Esophagus muscularis mucosa (tissue), 4 donors: ENCODE measurements around the gene OR51A2. TPM values are rescaled to one million over a fixed set of nuclear protein-coding genes. Genes with fewer than 3 reads are reported as not detected.

Source experiments
- DNase-seq: peaks from one replicate; pipeline ENCODE4 v3.0.0-alpha.2; 2017; ENCODE audit errors: extremely low spot score
- H3K27ac ChIP-seq, 4 donors: fragments of 200-600 bp; sonication (generic); replicated peaks in 1 of 4; 1 replicate in 3 of 4; 2 replicates in 1 of 4; pipeline ENCODE4 v1.5.1; 2016 to 2019; ENCODE audit warnings: mild to moderate bottlenecking in 1 of 4
- H3K27me3 ChIP-seq, 4 donors: fragments of 200-600 bp; sonication (generic); one replicate each; pipeline versions ENCODE4 v1.5.1 to v1.6.0; 2016 to 2019
- H3K36me3 ChIP-seq, 4 donors: fragments of 200-600 bp; sonication (generic); one replicate each; pipeline ENCODE4 v1.5.1; 2016 to 2019
- H3K4me1 ChIP-seq, 4 donors: fragments of 200-600 bp; sonication (generic); one replicate each; pipeline ENCODE4 v1.5.1; 2016 to 2019
- H3K4me3 ChIP-seq, 4 donors: fragments of 200-600 bp; sonication (generic); 1 replicate in 2 of 4; 2 replicates in 2 of 4; pipeline ENCODE4 v1.5.1; 2016 to 2019; ENCODE audit warnings: mild to moderate bottlenecking in 4 of 4, moderate library complexity in 1 of 4
- H3K9me3 ChIP-seq, 4 donors: fragments of 200-600 bp; sonication (generic); 1 replicate in 3 of 4; 2 replicates in 1 of 4; pipeline ENCODE4 v1.5.1; 2016 to 2019
- CTCF ChIP-seq, 3 experiments: fragments of 200-600 bp in 2 of 3; fragments of 450-650 bp in 1 of 3; sonication (generic) in 2 of 3; IDR thresholded peaks; one replicate each; pipeline ENCODE4 v1.5.1; 2017 to 2019; ENCODE audit warnings: antibody characterized with exemption in 3 of 3, mild to moderate bottlenecking in 2 of 3, moderate library complexity in 1 of 3
- EP300 ChIP-seq: sonication (generic); formaldehyde crosslinking; IDR thresholded peaks from one replicate; pipeline ENCODE4 v1.6.1; 2017; ENCODE audit warnings: antibody characterized with exemption
- POLR2A ChIP-seq: fragments of 450-650 bp; IDR thresholded peaks from one replicate; pipeline ENCODE4 v1.6.1; 2017; ENCODE audit warnings: antibody characterized with exemption, moderate library complexity, mild to moderate bottlenecking, low read depth
- POLR2AphosphoS5 ChIP-seq, 2 donors: sonication (generic); formaldehyde crosslinking; IDR thresholded peaks; one replicate each; pipeline ENCODE4 v1.6.1; 2017; ENCODE audit warnings: antibody characterized with exemption in 2 of 2
- WGBS: methylation state at CpG from one replicate; pipeline ENCODE4 v1.1.5; 2018; 5-methylcytosine and 5-hydroxymethylcytosine counted together
- intact Hi-C: fragments of 100-400 bp; cut with DNase I; formaldehyde crosslinking; loops from one replicate; pipeline ENCODE4 v1.15.1; 2023
- total RNA-seq, 4 donors: library from RNA; depleted of rRNA; stranded (reverse); fragments of >200 nt; gene quantifications; one replicate each; pipeline versions ENCODE4 v1.1.0 to v1.2.1, GENCODE V29; 2016

The OR51A2 gene
- total RNA-seq, 4 donors from 2014 or later = not detected

DNA sequence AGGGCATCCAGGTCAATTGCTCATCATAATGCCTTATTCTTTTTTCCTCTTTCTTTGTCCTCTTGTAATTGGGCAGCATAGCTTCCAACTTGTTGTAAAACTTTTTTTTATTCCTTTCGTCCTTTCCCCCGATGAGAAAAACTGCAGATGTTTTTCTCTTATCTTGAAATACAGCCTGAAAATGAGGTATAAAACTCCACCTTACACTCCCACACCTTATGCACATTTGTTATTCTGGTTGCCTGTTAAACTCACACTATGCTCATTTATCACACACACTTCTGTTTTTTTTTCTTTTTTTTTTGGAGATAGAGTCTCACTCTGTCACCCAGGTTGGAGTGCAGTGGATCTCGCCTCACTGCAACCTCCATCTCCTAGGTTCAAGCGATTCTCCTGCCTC, 1.9 kb upstream of the OR51A2 start:
- TF ChIP-seq EP300 = no peak
- no peak for TF ChIP-seq POLR2A
- TF ChIP-seq POLR2AphosphoS5 (IDR thresholded peaks at IDR 0.05) = no peak
- no peak for TF ChIP-seq CTCF (IDR thresholded peaks at IDR 0.05)
- Histone ChIP-seq H3K4me3 (no peak overlapping the region), H3K27me3 (no peaks in the 10 kb centered on the region), H3K27ac (no peak overlapping the region), H3K9me3 (no peaks in the 10 kb centered on the region), H3K36me3 (no peaks in the 10 kb centered on the region), H3K4me1 (no peaks in the 10 kb centered on the region)
- intact Hi-C loops = no loop called here
- no peak for DNase-seq
- WGBS = 77% methylated on average over 4 of the region's 4 CpGs

DNA sequence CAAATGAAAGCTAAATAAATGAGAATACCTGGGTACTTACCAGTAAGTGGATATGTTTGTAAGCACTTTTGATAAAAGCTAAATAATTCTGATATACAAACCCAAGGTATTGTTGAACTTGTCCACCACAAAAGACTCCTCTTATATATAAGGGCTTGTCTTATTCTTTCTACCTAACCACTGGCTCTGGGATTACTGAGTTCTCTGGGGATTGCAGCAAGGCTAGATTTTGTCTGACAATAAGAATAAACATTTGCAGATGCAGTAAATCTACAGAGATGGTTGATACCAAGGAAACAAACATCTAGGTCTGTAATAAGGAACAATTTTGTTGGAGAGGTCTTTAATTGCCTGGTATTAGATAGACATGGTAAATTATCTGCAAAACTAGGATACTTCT, 8.0 kb downstream of the OR51A2 start, which contains the start of gene OR51A4:
Gene OR51A4, minus strand, starts transcription at position 101 of the 400 bp plus-strand sequence. CDS start 505 bp downstream, outside the sequence.
- Histone ChIP-seq H3K27me3 (no peaks in the 10 kb centered on the region), H3K4me3 (no peak within 1 kb of the TSS), H3K36me3 (no peaks in the 10 kb centered on the region), H3K4me1 (no peaks in the 10 kb centered on the region), H3K9me3 (no peaks in the 10 kb centered on the region), H3K27ac (no peak within 1 kb of the TSS)
- no peak for DNase-seq
- intact Hi-C loops = no loop called here
- TF ChIP-seq POLR2A (no peak), POLR2AphosphoS5 (IDR thresholded peaks at IDR 0.05) (no peak), CTCF (IDR thresholded peaks at IDR 0.05) (no peak)

- WGBS = 75% methylated on average over 3 of the region's 3 CpGs
- H3K9me3 ChIP-seq = no peaks in the 10 kb centered on the region
- H3K27ac ChIP-seq = no peak overlapping the region
- DNase-seq = no peak
- H3K27me3 ChIP-seq = no peaks in the 10 kb centered on the region
- no peaks in the 10 kb centered on the region for H3K4me1 ChIP-seq
- intact Hi-C loops = no loop called here
- no peak overlapping the region for H3K4me3 ChIP-seq
- TF ChIP-seq EP300 (no peak), POLR2AphosphoS5 (IDR thresholded peaks at IDR 0.05) (no peak), CTCF (IDR thresholded peaks at IDR 0.05) (no peak), POLR2A (no peak)
- no peaks in the 10 kb centered on the region for H3K36me3 ChIP-seq
Observed at GRCh38 chr11:4936745-4937144, 18.8 kb downstream of the OR51A2 start.

GRCh38 chr11:4932751-4933150, 22.8 kb downstream of the OR51A2 start:
- intact Hi-C loops = no loop called here
- no peaks in the 10 kb centered on the region for H3K4me1 ChIP-seq
- 71% methylated on average over 4 of the region's 4 CpGs for WGBS

More at GRCh38 chr11:4932751-4933150, 22.8 kb downstream of the OR51A2 start:
- no peaks in the 10 kb centered on the region for H3K9me3 ChIP-seq
- H3K27ac ChIP-seq = no peak overlapping the region
- H3K36me3 ChIP-seq = no peaks in the 10 kb centered on the region
- H3K27me3 ChIP-seq = no peaks in the 10 kb centered on the region
- DNase-seq = no peak
- no peak for TF ChIP-seq CTCF (IDR thresholded peaks at IDR 0.05)
- no peak for TF ChIP-seq POLR2A
- no peak for TF ChIP-seq EP300
- no peak for TF ChIP-seq POLR2AphosphoS5 (IDR thresholded peaks at IDR 0.05)
- H3K4me3 ChIP-seq = no peak overlapping the region
